Left renal pelvis (tissue), 4 donors: ENCODE results near the gene ERC2. TPM values are rescaled to one million over a fixed set of nuclear protein-coding genes. Genes with fewer than 3 reads are reported as not detected.
"Not testable (repeated sequence)": the region's sequence is repeated elsewhere in the genome, so short reads cannot be mapped to it uniquely, and the experiment has no call there.

Experiments
- DNase-seq, 4 donors: peaks; one replicate each; pipeline ENCODE4 v3.0.0-alpha.2; 2013; ENCODE audit warnings: low read depth in 4 of 4, low spot score in 3 of 4
- polyA plus RNA-seq, 4 donors: library from polyadenylated mRNA; unstranded; fragments of 120-200 nt; gene quantifications; one replicate each; pipeline ENCODE4 v1.2.1, GENCODE V29; 2013; ENCODE audit not compliant: insufficient read length in 4 of 4

Gene ERC2
- polyA plus RNA-seq, 4 donors = 1.2 to 5.3 (median 2.9) TPM

GRCh38 chr3:55873523-55874254 is 594.6 kb downstream of the ERC2 start:
- no peak for DNase-seq

DNA sequence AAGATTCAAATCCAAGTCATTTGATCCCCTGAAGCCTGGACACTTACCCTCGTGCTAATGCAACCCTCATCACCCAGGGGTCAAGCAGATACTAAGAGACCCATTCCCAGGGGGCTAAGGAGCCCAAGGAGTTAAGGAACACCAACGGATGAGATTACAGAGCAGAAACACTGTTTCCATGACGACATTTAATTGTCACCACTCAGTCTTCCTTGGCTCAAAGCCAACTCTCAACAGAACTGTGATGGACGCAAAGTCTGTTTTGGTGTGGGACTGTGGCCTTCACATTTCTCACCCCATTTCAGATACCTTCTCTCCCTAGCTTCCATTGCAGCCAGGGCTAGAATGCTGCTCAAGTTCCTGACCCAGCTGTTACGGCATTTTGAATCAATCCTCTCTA is 597.7 kb downstream of the ERC2 start:
- no peak for DNase-seq

DNA sequence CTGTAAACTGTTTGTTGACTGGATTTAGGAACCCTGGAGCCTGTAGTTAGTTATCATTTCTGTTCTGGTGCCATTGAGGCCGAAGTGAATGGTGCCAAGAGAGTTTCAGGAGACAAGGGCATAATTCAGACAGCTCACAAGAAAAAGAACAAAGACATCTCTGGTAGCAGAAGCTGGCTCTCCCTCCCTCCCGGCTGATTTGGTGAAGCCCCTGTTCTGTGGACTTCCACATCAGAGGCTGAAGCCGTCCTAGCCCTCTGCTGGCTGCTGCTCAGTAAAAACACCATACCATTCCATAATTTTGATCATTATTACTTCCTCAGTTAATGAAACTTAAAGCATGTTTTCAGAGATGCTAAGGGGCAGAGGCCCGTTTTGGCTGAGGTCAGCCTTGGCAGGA is 599.9 kb downstream of the ERC2 start:
- DNase-seq = no peak

DNA sequence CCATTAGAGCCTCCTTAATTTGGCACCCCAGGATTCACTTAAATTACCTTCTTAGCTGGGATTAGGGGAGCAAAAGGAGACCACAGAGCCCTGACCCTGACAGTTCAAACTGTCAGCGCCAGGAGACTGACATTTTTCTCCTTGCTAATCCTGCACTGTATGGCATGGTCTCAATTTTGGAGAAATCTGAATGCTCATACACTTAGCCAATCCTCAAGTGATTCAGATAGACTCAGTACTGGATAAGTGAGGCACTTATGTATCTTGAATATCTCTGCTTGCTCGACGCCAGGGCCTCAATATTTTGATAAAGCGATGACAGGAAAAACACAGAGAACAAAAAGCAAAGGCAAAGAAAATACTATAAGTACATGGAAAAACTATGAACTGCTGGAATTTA is 605.2 kb downstream of the ERC2 start:
- DNase-seq = no peak

DNA sequence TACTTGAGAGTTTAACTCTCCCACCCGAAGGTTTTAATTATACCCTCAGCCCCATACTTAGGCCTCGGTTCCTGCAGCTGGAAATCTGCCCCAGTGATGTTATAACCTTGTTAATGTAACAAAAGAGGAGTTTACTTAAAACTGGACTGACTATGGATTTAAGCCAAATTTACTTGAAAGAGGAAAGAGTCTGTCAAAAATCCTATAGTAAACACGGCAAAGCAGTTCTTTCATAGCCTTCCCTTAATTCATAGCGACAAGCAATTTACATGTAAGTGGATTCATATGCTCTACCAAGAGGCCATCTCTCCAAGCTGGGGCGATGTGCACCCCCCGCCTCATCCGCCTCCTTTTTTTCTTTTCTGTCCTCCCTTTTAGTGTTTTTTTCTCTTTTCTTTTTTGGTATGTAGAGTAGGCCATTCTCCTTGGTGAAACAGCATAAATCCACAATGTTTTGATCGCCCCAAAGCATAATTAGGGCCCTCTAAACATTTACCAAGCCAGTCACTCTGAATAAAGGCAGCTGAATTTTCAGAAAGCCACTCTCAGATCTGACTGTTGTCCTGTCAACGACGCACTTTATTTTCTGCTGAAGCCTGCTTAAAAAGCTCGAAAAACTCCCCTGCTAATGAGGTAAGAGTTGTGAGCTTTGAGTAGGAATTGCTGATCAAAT is 608.1 kb downstream of the ERC2 start:
- DNase-seq = peak in 2 of 4 donors; percentile 29 to 33

DNA sequence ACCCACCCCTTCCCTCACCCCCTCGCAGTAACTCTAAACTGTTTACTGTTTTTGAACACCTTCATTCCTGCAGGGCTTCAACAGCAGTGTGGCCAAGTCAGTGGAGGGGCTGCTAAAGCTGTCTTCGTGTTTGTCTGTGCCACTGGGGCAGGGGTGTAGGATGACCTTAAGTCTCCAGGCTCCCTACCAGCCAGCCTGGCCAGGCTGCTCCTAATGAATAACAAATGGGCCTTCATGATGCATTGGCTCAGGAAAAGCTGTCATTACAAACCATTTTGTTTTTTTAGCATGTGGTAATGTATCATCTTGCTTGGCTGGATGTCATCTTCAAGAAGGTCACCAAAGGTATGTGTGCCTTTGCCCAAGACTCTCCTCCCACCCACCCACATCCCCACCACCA is 609.0 kb downstream of the ERC2 start:
- DNase-seq = no peak

DNA sequence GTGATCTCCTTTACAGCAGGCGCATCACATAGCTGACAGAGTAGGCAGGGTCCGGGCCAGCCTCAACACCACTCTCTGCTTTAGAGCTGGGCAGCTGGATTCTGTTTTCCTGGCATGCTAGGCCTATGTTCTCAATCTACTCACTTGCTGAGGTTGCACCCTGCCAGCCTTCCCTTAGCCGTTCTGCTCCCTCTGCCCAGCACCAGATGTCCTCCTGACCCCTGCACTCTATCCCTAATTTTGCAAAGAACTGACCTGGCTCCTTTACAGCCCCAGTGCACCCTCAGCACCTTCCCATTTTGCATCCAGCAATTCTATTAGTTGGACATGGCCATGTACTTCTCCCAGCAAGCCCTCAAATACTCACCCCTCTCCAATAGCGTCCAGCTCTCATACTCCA is 609.5 kb downstream of the ERC2 start:
- no peak for DNase-seq

DNA sequence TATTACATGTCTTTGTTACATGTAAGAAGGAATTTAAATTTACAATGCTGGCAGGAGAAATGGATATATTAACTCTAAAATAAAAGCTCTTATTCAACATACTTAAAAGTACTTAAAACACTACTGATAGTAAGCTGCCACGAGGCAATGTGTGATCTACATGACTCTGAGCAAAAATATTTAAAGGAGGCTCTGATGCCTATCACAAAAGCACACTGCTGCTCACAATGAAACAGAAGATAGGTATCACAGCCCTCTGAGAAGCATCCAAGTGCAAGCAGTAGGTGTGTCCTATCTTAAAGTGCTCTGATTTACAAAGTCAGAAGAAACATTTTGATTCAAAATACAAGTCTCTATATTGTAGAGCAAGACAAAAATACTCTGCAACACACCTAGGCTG is 610.0 kb downstream of the ERC2 start:
- DNase-seq = no peak

- no peak for DNase-seq
These were observed 610.6 kb downstream of the ERC2 start for GRCh38 chr3:55857633-55858032.

DNA sequence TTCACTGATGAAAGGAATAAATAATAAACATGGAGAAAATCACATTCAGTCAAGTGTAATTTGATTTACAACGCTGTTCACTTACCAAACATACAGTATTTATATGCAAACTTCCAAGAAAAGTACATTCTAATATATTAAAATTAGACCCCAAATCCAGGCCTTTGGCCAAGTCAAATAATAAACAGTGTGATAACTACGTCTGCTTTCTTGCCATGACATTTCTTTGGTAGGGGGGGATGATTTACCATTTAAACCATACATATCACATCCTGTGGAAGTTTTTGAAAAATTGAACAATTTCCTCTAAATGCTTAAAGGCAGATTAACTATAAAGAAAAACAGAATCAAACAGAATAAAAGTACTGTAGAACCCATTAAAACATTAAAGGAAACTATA is 613.0 kb downstream of the ERC2 start:
- no peak for DNase-seq

- DNase-seq = no peak
These were observed 613.8 kb downstream of the ERC2 start for GRCh38 chr3:55854494-55854893.

DNA sequence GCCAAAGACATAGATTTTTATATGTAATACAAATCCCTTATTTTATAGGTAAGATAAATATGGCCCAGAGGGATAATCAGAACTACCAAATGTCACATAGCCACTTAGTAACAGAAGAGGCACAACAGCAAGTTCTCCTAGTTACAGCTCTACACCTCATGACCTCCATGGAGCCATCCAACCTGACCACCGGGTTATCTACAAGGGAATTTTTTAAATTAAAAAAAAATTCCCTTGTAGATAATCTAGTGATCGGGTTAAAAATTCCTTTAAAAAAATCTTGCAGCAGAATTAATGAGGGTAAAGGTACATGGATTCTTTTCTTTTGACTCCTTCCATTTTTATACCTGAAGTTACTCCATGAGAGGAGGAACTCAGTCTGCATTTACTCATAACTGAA is 615.9 kb downstream of the ERC2 start:
- no peak for DNase-seq

DNA sequence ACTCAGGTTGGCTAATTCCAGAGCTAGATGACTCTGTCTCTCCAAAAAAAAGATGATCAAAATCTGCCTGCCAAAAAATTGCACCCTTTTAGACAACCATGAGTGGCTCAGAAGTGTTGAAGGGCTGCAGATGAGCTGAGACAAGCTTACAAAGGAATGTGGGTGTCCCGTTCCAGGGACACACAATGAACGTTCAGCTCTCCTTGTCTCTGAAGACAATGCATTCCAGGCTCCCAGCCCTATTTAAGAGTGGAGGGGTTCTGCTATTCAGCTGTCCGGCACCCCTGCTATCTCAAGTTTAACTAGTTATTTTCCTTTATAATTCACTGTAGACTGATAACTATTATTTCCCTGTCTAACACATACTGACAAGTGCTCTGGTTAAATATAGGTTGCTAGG is 626.1 kb downstream of the ERC2 start:
- no peak for DNase-seq

DNA sequence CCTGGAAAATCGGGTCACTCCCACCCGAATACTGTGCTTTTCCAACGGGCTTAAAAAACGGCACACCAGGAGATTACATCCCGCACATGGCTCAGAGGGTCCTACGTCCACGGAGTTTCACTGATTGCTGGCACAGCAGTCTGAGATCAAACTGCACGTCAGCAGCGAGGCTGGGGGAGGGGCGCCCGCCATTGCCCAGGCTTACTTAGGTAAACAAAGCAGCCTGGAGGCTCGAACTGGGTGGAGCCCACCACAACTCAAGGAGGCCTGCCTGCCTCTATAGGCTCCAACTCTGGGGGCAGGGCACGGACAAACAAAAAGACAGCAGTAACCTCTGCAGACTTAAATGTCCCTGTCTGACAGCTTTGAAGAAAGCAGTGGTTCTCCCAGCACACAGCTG is 636.4 kb downstream of the ERC2 start:
- DNase-seq = not testable (repeated sequence)

DNA sequence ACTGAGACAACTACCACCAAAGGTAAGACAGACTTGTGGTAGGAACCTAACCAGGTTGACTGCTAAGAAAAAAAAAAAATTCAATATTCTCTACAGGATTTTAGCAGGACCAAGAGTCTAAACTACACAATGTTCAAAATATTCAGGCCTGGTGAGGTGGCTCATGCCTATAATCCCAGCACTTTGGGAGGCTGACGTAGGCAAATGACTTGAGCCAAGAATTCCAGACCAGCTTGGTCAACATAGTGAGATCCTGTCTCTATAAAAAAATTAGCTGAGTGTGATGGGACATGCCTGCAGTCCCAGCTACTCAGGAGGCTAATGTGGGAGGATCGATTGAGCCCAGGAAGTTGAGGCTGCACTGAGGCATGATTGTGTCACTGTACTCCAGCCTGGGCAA is 639.6 kb downstream of the ERC2 start:
- DNase-seq = no peak

DNA sequence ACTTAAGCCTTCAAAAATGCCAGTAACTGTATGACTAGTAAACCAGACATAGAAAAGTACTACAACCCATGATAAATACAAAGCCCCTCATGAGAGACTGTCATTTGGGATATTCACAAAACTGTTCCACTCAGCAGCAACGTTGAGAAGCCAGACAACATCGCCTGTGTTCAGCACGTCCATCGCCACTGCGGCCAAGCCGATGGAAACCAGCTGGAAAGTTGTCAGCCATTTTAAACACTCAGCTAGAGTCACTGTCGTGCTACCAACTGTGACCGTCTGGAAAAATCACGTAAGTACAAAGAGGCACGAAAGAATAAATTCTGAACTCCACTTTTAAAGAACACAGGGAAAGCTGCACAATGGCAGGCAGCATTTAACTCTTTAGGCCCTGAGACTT is 640.5 kb downstream of the ERC2 start:
- DNase-seq = peak in 1 of 4 donors; percentile 12

DNA sequence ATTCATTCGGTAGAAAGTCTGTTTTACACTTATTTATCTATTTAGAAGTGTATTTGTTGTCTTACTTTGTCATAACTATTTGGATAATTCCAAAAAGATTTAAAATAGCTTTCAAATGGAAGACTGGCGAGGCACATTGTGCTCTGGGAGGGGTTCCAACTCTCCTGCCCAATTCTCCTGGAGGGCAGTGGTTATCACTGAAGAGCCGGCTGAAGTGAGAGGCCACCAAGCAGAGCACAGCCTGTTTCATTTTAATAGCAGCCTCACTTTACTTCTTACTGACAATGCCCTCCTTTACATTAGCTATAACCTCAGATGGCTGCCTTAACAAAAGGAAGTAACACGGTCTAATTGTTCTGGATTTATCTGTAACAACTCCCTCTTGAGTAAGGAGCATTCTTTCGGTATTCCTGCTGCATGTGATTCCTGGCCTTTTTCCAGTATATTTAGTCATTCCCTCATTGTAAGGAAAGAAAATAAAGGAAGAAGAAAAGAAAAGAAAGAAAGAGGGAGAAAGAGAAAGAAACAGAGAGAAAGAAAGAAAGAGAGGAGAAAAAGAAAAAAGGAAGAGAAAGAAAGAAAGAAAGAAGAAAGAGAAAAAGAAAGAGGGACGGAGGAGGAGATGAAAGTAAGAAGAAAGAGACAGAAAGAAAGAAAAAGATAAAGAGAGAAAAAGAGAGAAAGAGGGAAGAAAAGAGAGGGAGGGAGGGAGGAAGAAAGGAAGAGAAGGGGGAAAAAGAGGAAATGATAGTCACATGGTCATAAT is 641.4 kb downstream of the ERC2 start:
- no peak for DNase-seq

GRCh38 chr3:55826097-55826496 is 642.2 kb downstream of the ERC2 start:
- no peak for DNase-seq

DNA sequence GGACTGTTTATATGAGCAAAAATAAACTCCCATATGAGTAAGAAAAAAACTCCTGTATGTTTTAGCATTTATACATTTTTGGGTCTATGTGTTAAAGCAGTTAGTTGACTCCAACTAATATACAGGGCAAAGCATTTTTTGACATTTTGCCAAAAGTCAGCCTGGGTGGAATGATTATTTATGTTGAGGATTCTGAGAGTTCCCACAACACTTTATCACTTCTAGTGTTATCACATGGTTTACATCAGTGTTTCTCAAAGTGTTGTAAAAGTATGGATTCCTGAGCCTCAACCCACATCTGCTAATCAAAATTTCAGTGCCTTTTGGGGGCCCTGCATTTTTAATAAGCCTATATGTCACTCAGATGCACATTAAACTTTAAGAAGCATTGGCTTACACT is 643.9 kb downstream of the ERC2 start:
- no peak for DNase-seq

- no peak for DNase-seq
These were observed 644.4 kb downstream of the ERC2 start for GRCh38 chr3:55823829-55824228.

GRCh38 chr3:55823001-55823400 is 645.3 kb downstream of the ERC2 start:
- DNase-seq = no peak

- DNase-seq = no peak
These were observed 649.3 kb downstream of the ERC2 start for GRCh38 chr3:55819005-55819404.
